Loucy (cell line): Measurements from ENCODE around the gene PDE6B.

ENCODE experiments used
- H2AFZ ChIP-seq: fragments of 200-600 bp; sonication (generic); 2 replicates; pipeline ENCODE4 v1.6.0; 2016; ENCODE audit warnings: antibody characterized with exemption, mild to moderate bottlenecking, low read length, moderate library complexity
- H3F3A ChIP-seq: fragments of 200-600 bp; 2 replicates; pipeline ENCODE4 v1.6.0; 2016; ENCODE audit warnings: antibody characterized with exemption, low read depth, mild to moderate bottlenecking
- H3K27me3 ChIP-seq: fragments of 200-600 bp; sonication (generic); 2 replicates; pipeline ENCODE4 v1.6.1; 2014; ENCODE audit warnings: low read length, mild to moderate bottlenecking; ENCODE audit not compliant: insufficient read depth, poor library complexity, severe bottlenecking
- H3K36me3 ChIP-seq: fragments of 200-600 bp; sonication (generic); 2 replicates; pipeline ENCODE4 v1.6.1; 2016; ENCODE audit warnings: low read length; ENCODE audit not compliant: insufficient read depth
- H3K4me1 ChIP-seq: fragments of 200-600 bp; sonication (generic); 2 replicates; pipeline ENCODE4 v1.5.1; 2014; ENCODE audit warnings: low read length, mild to moderate bottlenecking; ENCODE audit not compliant: insufficient read depth, poor library complexity, severe bottlenecking
- H3K4me2 ChIP-seq: fragments of 200-600 bp; sonication (generic); 2 replicates; pipeline ENCODE4 v1.6.0; 2014; ENCODE audit warnings: antibody characterized with exemption, low read length, low read depth, mild to moderate bottlenecking; ENCODE audit not compliant: poor library complexity, severe bottlenecking
- H3K4me3 ChIP-seq: fragments of 200-600 bp; sonication (generic); 2 replicates; pipeline ENCODE4 v1.5.1; 2014; ENCODE audit warnings: low read length, mild to moderate bottlenecking, mixed read lengths; ENCODE audit not compliant: poor library complexity, severe bottlenecking
- H3K79me2 ChIP-seq: fragments of 200-600 bp; sonication (generic); 2 replicates; pipeline ENCODE4 v1.6.1; 2014; ENCODE audit warnings: low read length; ENCODE audit not compliant: insufficient read depth
- H3K9ac ChIP-seq: fragments of 200-600 bp; sonication (generic); 2 replicates; pipeline ENCODE4 v1.6.0; 2014; ENCODE audit warnings: mild to moderate bottlenecking, low read depth, low read length, moderate library complexity; ENCODE audit not compliant: poor library complexity, severe bottlenecking
- H3K9me2 ChIP-seq: fragments of 200-600 bp; sonication (generic); replicated peaks from 2 replicates; pipeline ENCODE4 v1.6.1; 2016; ENCODE audit warnings: low read depth, low read length, mixed read lengths
- H3K9me3 ChIP-seq: fragments of 200-600 bp; sonication (generic); 2 replicates; pipeline ENCODE4 v1.6.1; 2014; ENCODE audit warnings: mild to moderate bottlenecking, antibody characterized with exemption, low read length, low read depth; ENCODE audit not compliant: insufficient read depth
- H4K20me1 ChIP-seq: fragments of 200-600 bp; sonication (generic); 2 replicates; pipeline ENCODE4 v1.6.0; 2014; ENCODE audit warnings: antibody characterized with exemption, low read length, mild to moderate bottlenecking; ENCODE audit not compliant: insufficient read depth, poor library complexity, severe bottlenecking
- EZH2phosphoT487 ChIP-seq: fragments of 200-600 bp; IDR thresholded peaks from 2 replicates; pipeline ENCODE4 v1.6.1; 2018; ENCODE audit warnings: antibody characterized with exemption, mild to moderate bottlenecking, moderate library complexity, borderline replicate concordance
- TF ChIP-seq, protein P1 (sequence below): fragments of 200-600 bp; sonication (generic); conservative IDR thresholded peaks from 2 replicates; pipeline ENCODE4 v1.5.1; 2014; ENCODE audit warnings: mild to moderate bottlenecking, antibody characterized with exemption, low read length

The PDE6B gene

DNA sequence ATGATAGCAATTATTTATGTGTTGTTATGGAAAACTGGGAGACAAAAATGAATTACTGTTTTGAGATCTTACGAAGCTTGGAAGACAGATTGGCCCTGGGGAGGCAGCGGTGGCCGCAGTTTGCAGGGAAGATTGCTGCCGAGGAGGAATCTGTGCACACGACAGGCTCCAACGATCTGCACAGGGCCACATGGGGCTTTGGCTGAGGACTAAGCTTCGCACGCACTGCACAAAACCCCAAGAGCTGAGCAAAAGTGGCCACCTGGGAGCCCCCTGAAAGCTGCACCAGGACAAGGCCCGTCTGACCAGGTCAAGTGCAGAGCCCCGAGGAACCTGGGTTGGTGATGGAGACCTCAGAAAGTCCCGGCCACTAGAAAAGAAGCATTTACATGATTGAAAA, 5.2 kb upstream of the PDE6B start:
- H3K36me3 ChIP-seq = no peaks in the 10 kb centered on the region
- no peaks in the 10 kb centered on the region for H3K9me2 ChIP-seq
- H2AFZ ChIP-seq = no peak overlapping the region
- no peak overlapping the region for H3K9ac ChIP-seq
- H3K79me2 ChIP-seq = no peaks in the 10 kb centered on the region
- no peaks in the 10 kb centered on the region for H3K4me1 ChIP-seq
- H3F3A ChIP-seq = no peaks in the 10 kb centered on the region
- peaks cover 20% of the 10 kb centered on the region; the same call in 1 of the 2 replicates for H3K9me3 ChIP-seq
- H4K20me1 ChIP-seq = no peaks in the 10 kb centered on the region
- TF ChIP-seq, protein P1, sequence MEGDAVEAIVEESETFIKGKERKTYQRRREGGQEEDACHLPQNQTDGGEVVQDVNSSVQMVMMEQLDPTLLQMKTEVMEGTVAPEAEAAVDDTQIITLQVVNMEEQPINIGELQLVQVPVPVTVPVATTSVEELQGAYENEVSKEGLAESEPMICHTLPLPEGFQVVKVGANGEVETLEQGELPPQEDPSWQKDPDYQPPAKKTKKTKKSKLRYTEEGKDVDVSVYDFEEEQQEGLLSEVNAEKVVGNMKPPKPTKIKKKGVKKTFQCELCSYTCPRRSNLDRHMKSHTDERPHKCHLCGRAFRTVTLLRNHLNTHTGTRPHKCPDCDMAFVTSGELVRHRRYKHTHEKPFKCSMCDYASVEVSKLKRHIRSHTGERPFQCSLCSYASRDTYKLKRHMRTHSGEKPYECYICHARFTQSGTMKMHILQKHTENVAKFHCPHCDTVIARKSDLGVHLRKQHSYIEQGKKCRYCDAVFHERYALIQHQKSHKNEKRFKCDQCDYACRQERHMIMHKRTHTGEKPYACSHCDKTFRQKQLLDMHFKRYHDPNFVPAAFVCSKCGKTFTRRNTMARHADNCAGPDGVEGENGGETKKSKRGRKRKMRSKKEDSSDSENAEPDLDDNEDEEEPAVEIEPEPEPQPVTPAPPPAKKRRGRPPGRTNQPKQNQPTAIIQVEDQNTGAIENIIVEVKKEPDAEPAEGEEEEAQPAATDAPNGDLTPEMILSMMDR = no peak
- H3K4me3 ChIP-seq = no peak overlapping the region
- H3K27me3 ChIP-seq = no peaks in the 10 kb centered on the region
- H3K4me2 ChIP-seq = no peak overlapping the region

DNA sequence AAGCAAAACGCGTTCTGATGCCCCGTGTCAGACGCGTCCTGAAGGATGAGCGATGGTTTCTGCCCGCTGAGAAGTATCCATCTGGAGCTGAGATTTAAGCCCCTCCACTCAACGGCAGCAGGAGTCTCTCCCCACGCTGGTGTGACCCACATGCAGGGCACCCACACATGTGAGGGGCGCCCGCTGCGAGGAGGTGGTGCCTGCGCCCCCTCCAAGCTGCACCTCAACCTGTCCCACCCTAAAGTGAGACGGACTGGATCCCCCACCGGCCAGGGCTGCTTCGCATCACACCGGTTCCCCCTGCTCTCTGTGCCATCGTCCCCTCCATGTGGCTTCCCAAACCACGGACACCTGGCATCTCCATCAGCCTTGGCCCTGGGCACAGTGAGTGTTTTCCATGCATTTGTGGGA, 4.5 kb upstream of the PDE6B start:
- H3K4me1 ChIP-seq = no peaks in the 10 kb centered on the region

DNA sequence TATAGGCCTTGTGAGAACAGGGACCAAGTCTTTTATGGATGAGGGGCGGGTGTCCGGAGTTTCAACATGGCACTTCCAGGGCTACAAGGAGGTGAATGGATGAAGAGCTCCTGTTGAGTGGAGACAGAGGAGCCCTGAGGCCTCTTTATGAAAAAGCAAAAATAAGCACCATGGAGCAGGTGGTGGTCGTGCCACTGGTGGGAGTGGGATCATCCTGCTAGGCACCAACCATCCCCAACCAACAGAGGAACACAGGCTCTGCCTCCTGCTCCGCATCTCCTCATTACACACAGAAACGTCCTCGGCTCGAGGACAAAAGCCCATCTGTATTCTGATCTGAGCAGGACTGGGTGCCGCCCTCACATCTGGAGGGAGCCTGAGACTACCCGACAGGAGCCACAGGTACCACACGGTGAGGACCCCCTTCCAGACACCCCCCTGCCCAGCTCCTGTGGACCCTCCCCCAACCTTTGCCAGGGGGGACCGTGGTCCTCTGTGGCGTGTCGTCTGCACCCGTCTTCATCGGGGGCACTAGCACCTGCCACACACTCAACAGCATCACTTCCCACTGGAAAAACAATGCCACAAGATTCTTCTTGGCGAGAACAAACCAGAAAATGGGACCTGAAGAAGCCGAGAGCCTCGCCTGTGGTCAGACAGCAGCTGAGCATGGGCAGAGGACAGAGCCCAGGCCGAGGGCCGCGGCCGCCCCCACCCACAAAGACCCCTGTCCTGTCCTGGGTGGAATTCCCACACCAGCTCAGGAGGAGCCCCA, 3.9 kb upstream of the PDE6B start:
- Histone ChIP-seq H3K9me3 (peaks cover 20% of the 10 kb centered on the region; the same call in 1 of the 2 replicates), H3F3A (no peaks in the 10 kb centered on the region), H3K9me2 (no peaks in the 10 kb centered on the region), H3K4me2 (no peak overlapping the region), H4K20me1 (no peaks in the 10 kb centered on the region), H3K4me3 (no peak overlapping the region), H2AFZ (no peak overlapping the region), H3K27me3 (no peaks in the 10 kb centered on the region), H3K4me1 (no peaks in the 10 kb centered on the region), H3K79me2 (no peaks in the 10 kb centered on the region), H3K9ac (no peak overlapping the region), H3K36me3 (no peaks in the 10 kb centered on the region)
- TF ChIP-seq, protein P1 = no peak
- TF ChIP-seq EZH2phosphoT487 = no peak

More for the DNA sequence above, 4.5 kb upstream of the PDE6B start:
- TF ChIP-seq EZH2phosphoT487 = no peak
- TF ChIP-seq, protein P1 = no peak
- H3K9me3 ChIP-seq = peaks cover 20% of the 10 kb centered on the region; the same call in 1 of the 2 replicates
- H3F3A ChIP-seq = no peaks in the 10 kb centered on the region
- H3K27me3 ChIP-seq = no peaks in the 10 kb centered on the region
- H3K79me2 ChIP-seq = no peaks in the 10 kb centered on the region
- H3K4me3 ChIP-seq = no peak overlapping the region
- H3K4me2 ChIP-seq = no peak overlapping the region
- no peak overlapping the region for H2AFZ ChIP-seq
- no peaks in the 10 kb centered on the region for H4K20me1 ChIP-seq
- no peaks in the 10 kb centered on the region for H3K9me2 ChIP-seq
- no peaks in the 10 kb centered on the region for H3K36me3 ChIP-seq
- H3K9ac ChIP-seq = no peak overlapping the region
